ENCODE measurements around the gene SPHKAP.
"Not testable (repeated sequence)": the region's sequence is repeated elsewhere in the genome, so short reads cannot be mapped to it uniquely, and the experiment has no call there.

Gene SPHKAP

GRCh38 chr2:228092056-228092455, 89.4 kb downstream of the SPHKAP start:
- peaks cover 11% of the 10 kb centered on the region for H3K9me3 ChIP-seq (ENCODE audit: insufficient read depth, low read depth, low read length)
- no peak overlapping the region for H3K4me3 ChIP-seq (ENCODE audit: low read length)
- H3K27ac ChIP-seq (ENCODE audit: low read length): no peak overlapping the region

GRCh38 chr2:228086561-228086960, 94.9 kb downstream of the SPHKAP start:
- H3K4me3 ChIP-seq (ENCODE audit: low read length): no peak overlapping the region
- H3K4me1 ChIP-seq (ENCODE audit: insufficient read depth, low read length): no peaks in the 10 kb centered on the region
- H3K36me3 ChIP-seq (ENCODE audit: insufficient read depth, low read depth, low read length): no peaks in the 10 kb centered on the region
- H3K9ac ChIP-seq (ENCODE audit: low read depth, low read length): no peak overlapping the region
- peaks cover 11% of the 10 kb centered on the region for H3K9me3 ChIP-seq (ENCODE audit: insufficient read depth, low read depth, low read length)
- H3K27me3 ChIP-seq (ENCODE audit: insufficient read depth, low read length): no peaks in the 10 kb centered on the region
- no peak overlapping the region for H3K27ac ChIP-seq (ENCODE audit: low read length)

More at GRCh38 chr2:228092056-228092455, 89.4 kb downstream of the SPHKAP start:
- Histone ChIP-seq H3K9ac (ENCODE audit: low read depth, low read length) (no peak overlapping the region), H3K4me1 (ENCODE audit: insufficient read depth, low read length) (no peaks in the 10 kb centered on the region), H3K36me3 (ENCODE audit: insufficient read depth, low read depth, low read length) (no peaks in the 10 kb centered on the region), H3K27me3 (ENCODE audit: insufficient read depth, low read length) (no peaks in the 10 kb centered on the region)

GRCh38 chr2:228084717-228085116, 96.8 kb downstream of the SPHKAP start:
- no peaks in the 10 kb centered on the region for H3K4me1 ChIP-seq (ENCODE audit: insufficient read depth, low read length)
- no peak overlapping the region for H3K4me3 ChIP-seq (ENCODE audit: low read length)
- no peaks in the 10 kb centered on the region for H3K36me3 ChIP-seq (ENCODE audit: insufficient read depth, low read depth, low read length)
- no peaks in the 10 kb centered on the region for H3K27me3 ChIP-seq (ENCODE audit: insufficient read depth, low read length)
- H3K27ac ChIP-seq (ENCODE audit: low read length): no peak overlapping the region
- H3K9ac ChIP-seq (ENCODE audit: low read depth, low read length): no peak overlapping the region
- H3K9me3 ChIP-seq (ENCODE audit: insufficient read depth, low read depth, low read length): peaks cover 9% of the 10 kb centered on the region; the same call in 1 of the 2 replicates

GRCh38 chr2:228083131-228083530, 98.4 kb downstream of the SPHKAP start:
- Histone ChIP-seq H3K27ac (ENCODE audit: low read length) (no peak overlapping the region), H3K9ac (ENCODE audit: low read depth, low read length) (no peak overlapping the region), H3K4me1 (ENCODE audit: insufficient read depth, low read length) (no peaks in the 10 kb centered on the region), H3K36me3 (ENCODE audit: insufficient read depth, low read depth, low read length) (no peaks in the 10 kb centered on the region), H3K4me3 (ENCODE audit: low read length) (no peak overlapping the region), H3K9me3 (ENCODE audit: insufficient read depth, low read depth, low read length) (no peaks in the 10 kb centered on the region), H3K27me3 (ENCODE audit: insufficient read depth, low read length) (no peaks in the 10 kb centered on the region)

- Histone ChIP-seq H3K4me1 (ENCODE audit: insufficient read depth, low read length) (no peaks in the 10 kb centered on the region), H3K36me3 (ENCODE audit: insufficient read depth, low read depth, low read length) (no peaks in the 10 kb centered on the region), H3K9me3 (ENCODE audit: insufficient read depth, low read depth, low read length) (no peaks in the 10 kb centered on the region), H3K9ac (ENCODE audit: low read depth, low read length) (no peak overlapping the region), H3K27ac (ENCODE audit: low read length) (no peak overlapping the region), H3K4me3 (ENCODE audit: low read length) (no peak overlapping the region), H3K27me3 (ENCODE audit: insufficient read depth, low read length) (no peaks in the 10 kb centered on the region)
Measured at GRCh38 chr2:228082571-228082970, 98.9 kb downstream of the SPHKAP start.

GRCh38 chr2:228079194-228079593, 102.3 kb downstream of the SPHKAP start:
- no peaks in the 10 kb centered on the region for H3K9me3 ChIP-seq (ENCODE audit: insufficient read depth, low read depth, low read length)
- H3K27ac ChIP-seq (ENCODE audit: low read length): no peak overlapping the region
- H3K36me3 ChIP-seq (ENCODE audit: insufficient read depth, low read depth, low read length): no peaks in the 10 kb centered on the region
- H3K4me1 ChIP-seq (ENCODE audit: insufficient read depth, low read length): no peaks in the 10 kb centered on the region
- H3K9ac ChIP-seq (ENCODE audit: low read depth, low read length): no peak overlapping the region
- H3K4me3 ChIP-seq (ENCODE audit: low read length): no peak overlapping the region
- no peaks in the 10 kb centered on the region for H3K27me3 ChIP-seq (ENCODE audit: insufficient read depth, low read length)

GRCh38 chr2:228076695-228077094, 104.8 kb downstream of the SPHKAP start:
- not testable (repeated sequence) for H3K27ac ChIP-seq (ENCODE audit: low read length); H3K4me1 ChIP-seq (ENCODE audit: insufficient read depth, low read length); H3K36me3 ChIP-seq (ENCODE audit: insufficient read depth, low read depth, low read length); H3K27me3 ChIP-seq (ENCODE audit: insufficient read depth, low read length); H3K9ac ChIP-seq (ENCODE audit: low read depth, low read length); H3K9me3 ChIP-seq (ENCODE audit: insufficient read depth, low read depth, low read length); H3K4me3 ChIP-seq (ENCODE audit: low read length)

GRCh38 chr2:228072669-228073068, 108.8 kb downstream of the SPHKAP start:
- Histone ChIP-seq H3K27me3 (ENCODE audit: insufficient read depth, low read length) (no peaks in the 10 kb centered on the region), H3K27ac (ENCODE audit: low read length) (no peak overlapping the region), H3K4me3 (ENCODE audit: low read length) (no peak overlapping the region), H3K9ac (ENCODE audit: low read depth, low read length) (no peak overlapping the region), H3K9me3 (ENCODE audit: insufficient read depth, low read depth, low read length) (no peaks in the 10 kb centered on the region), H3K36me3 (ENCODE audit: insufficient read depth, low read depth, low read length) (no peaks in the 10 kb centered on the region), H3K4me1 (ENCODE audit: insufficient read depth, low read length) (no peaks in the 10 kb centered on the region)

GRCh38 chr2:228067309-228067708, 114.2 kb downstream of the SPHKAP start:
- no peak overlapping the region for H3K4me3 ChIP-seq (ENCODE audit: low read length)
- H3K36me3 ChIP-seq (ENCODE audit: insufficient read depth, low read depth, low read length): no peaks in the 10 kb centered on the region
- no peak overlapping the region for H3K9ac ChIP-seq (ENCODE audit: low read depth, low read length)
- H3K27me3 ChIP-seq (ENCODE audit: insufficient read depth, low read length): no peaks in the 10 kb centered on the region
- no peaks in the 10 kb centered on the region for H3K4me1 ChIP-seq (ENCODE audit: insufficient read depth, low read length)
- H3K9me3 ChIP-seq (ENCODE audit: insufficient read depth, low read depth, low read length): no peaks in the 10 kb centered on the region
- no peak overlapping the region for H3K27ac ChIP-seq (ENCODE audit: low read length)

GRCh38 chr2:228066126-228066798, 115.2 kb downstream of the SPHKAP start:
- H3K9me3 ChIP-seq (ENCODE audit: insufficient read depth, low read depth, low read length): no peaks in the 10 kb centered on the region
- no peaks in the 10 kb centered on the region for H3K4me1 ChIP-seq (ENCODE audit: insufficient read depth, low read length)
- no peaks in the 10 kb centered on the region for H3K27me3 ChIP-seq (ENCODE audit: insufficient read depth, low read length)
- no peaks in the 10 kb centered on the region for H3K36me3 ChIP-seq (ENCODE audit: insufficient read depth, low read depth, low read length)
- no peak overlapping the region for H3K4me3 ChIP-seq (ENCODE audit: low read length)
- H3K9ac ChIP-seq (ENCODE audit: low read depth, low read length): no peak overlapping the region
- no peak overlapping the region for H3K27ac ChIP-seq (ENCODE audit: low read length)

GRCh38 chr2:228065686-228066085, 115.8 kb downstream of the SPHKAP start:
- Histone ChIP-seq H3K9me3 (ENCODE audit: insufficient read depth, low read depth, low read length) (no peaks in the 10 kb centered on the region), H3K9ac (ENCODE audit: low read depth, low read length) (no peak overlapping the region), H3K36me3 (ENCODE audit: insufficient read depth, low read depth, low read length) (no peaks in the 10 kb centered on the region), H3K27me3 (ENCODE audit: insufficient read depth, low read length) (no peaks in the 10 kb centered on the region), H3K27ac (ENCODE audit: low read length) (no peak overlapping the region), H3K4me3 (ENCODE audit: low read length) (no peak overlapping the region), H3K4me1 (ENCODE audit: insufficient read depth, low read length) (no peaks in the 10 kb centered on the region)

- H3K4me1 ChIP-seq (ENCODE audit: insufficient read depth, low read length): no peaks in the 10 kb centered on the region
- no peaks in the 10 kb centered on the region for H3K9me3 ChIP-seq (ENCODE audit: insufficient read depth, low read depth, low read length)
- no peaks in the 10 kb centered on the region for H3K36me3 ChIP-seq (ENCODE audit: insufficient read depth, low read depth, low read length)
- H3K4me3 ChIP-seq (ENCODE audit: low read length): no peak overlapping the region
- no peaks in the 10 kb centered on the region for H3K27me3 ChIP-seq (ENCODE audit: insufficient read depth, low read length)
- H3K9ac ChIP-seq (ENCODE audit: low read depth, low read length): no peak overlapping the region
- H3K27ac ChIP-seq (ENCODE audit: low read length): no peak overlapping the region
Measured at GRCh38 chr2:228064796-228065315, 116.6 kb downstream of the SPHKAP start.
